Immature natural killer cell (primary cell): ENCODE data around the gene CLK1. TPM values are rescaled to one million over a fixed set of nuclear protein-coding genes. Genes with fewer than 3 reads are reported as not detected.
"Not testable (repeated sequence)": the region's sequence is repeated elsewhere in the genome, so short reads cannot be mapped to it uniquely, and the experiment has no call there.

ENCODE experiments used
- DNase-seq, 3 donors: peaks; one replicate each; pipeline ENCODE4 v3.0.0; 2022; ENCODE audit warnings: mixed read lengths in 1 of 3
- H3K27ac Mint-ChIP-seq, 6 donors: one replicate each; pipeline ENCODE4 v1.8.0; 2020; ENCODE audit warnings: mixed read lengths in 6 of 6, mild to moderate bottlenecking in 5 of 6, inconsistent platforms in 4 of 6, moderate library complexity in 3 of 6
- H3K27me3 Mint-ChIP-seq, 3 donors: one replicate each; pipeline ENCODE4 v1.8.0; 2020 to 2021; ENCODE audit warnings: low read depth in 3 of 3, mild to moderate bottlenecking in 3 of 3, mixed read lengths in 3 of 3, moderate library complexity in 3 of 3, inconsistent platforms in 1 of 3
- H3K36me3 Mint-ChIP-seq, 3 donors: one replicate each; pipeline ENCODE4 v1.8.0; 2020; ENCODE audit warnings: mixed read lengths in 3 of 3, inconsistent platforms in 2 of 3, mild to moderate bottlenecking in 2 of 3
- H3K4me1 Mint-ChIP-seq, 2 donors: one replicate each; pipeline ENCODE4 v1.8.0; 2020; ENCODE audit warnings: inconsistent platforms in 2 of 2, mild to moderate bottlenecking in 2 of 2, mixed read lengths in 2 of 2, moderate library complexity in 1 of 2
- H3K4me3 Mint-ChIP-seq, 5 donors: one replicate each; pipeline ENCODE4 v1.8.0; 2020; ENCODE audit warnings: mild to moderate bottlenecking in 5 of 5, mixed read lengths in 5 of 5, inconsistent platforms in 3 of 5, moderate library complexity in 3 of 5
- H3K9me3 Mint-ChIP-seq, 6 donors: one replicate each; pipeline ENCODE4 v1.8.0; 2020; ENCODE audit warnings: mild to moderate bottlenecking in 6 of 6, mixed read lengths in 6 of 6, inconsistent platforms in 4 of 6, moderate library complexity in 3 of 6
- polyA plus RNA-seq, 3 donors: library from polyadenylated mRNA; unstranded; fragments of 300-500 nt; fragmentation: Illumina TruSeq; gene quantifications; one replicate each; pipeline ENCODE4 v1.2.3, GENCODE V29; 2021

CLK1 gene
- polyA plus RNA-seq, 3 donors from 2014 or later, result 26.2 to 48.7 (median 47.9) TPM

DNA sequence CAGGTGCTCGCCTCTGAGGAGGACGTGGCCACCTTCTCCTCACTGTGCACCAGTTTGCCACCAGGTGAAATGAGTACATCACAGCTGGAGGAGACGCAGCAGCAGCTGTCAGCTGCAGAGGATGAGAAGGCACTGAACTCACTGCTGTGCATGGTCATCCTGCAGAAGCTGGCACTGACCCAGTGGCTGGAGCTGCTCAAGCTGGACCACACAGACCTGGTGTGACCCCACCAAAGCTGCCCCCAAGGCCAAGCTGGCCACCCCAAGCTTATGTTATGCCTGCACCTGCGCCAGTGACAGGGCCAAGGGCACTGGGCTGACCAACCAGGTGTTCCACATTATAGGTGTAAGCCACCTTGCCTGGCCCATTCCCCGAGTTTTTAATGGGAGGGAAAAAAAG, 19.3 kb downstream of the CLK1 start:
- no peak overlapping the region for H3K27ac Mint-ChIP-seq
- peaks cover 0 to under 1% (median 0%) of the 10 kb centered on the region in 3 donors for H3K36me3 Mint-ChIP-seq
- no peak overlapping the region for H3K4me3 Mint-ChIP-seq
- peaks cover 4 to 7% (median 6%) of the 10 kb centered on the region in 3 donors for H3K27me3 Mint-ChIP-seq
- H3K4me1 Mint-ChIP-seq, result no peaks in the 10 kb centered on the region
- no peak for DNase-seq
- H3K9me3 Mint-ChIP-seq, result peaks cover 0 to 1% (median 0%) of the 10 kb centered on the region in 6 donors

DNA sequence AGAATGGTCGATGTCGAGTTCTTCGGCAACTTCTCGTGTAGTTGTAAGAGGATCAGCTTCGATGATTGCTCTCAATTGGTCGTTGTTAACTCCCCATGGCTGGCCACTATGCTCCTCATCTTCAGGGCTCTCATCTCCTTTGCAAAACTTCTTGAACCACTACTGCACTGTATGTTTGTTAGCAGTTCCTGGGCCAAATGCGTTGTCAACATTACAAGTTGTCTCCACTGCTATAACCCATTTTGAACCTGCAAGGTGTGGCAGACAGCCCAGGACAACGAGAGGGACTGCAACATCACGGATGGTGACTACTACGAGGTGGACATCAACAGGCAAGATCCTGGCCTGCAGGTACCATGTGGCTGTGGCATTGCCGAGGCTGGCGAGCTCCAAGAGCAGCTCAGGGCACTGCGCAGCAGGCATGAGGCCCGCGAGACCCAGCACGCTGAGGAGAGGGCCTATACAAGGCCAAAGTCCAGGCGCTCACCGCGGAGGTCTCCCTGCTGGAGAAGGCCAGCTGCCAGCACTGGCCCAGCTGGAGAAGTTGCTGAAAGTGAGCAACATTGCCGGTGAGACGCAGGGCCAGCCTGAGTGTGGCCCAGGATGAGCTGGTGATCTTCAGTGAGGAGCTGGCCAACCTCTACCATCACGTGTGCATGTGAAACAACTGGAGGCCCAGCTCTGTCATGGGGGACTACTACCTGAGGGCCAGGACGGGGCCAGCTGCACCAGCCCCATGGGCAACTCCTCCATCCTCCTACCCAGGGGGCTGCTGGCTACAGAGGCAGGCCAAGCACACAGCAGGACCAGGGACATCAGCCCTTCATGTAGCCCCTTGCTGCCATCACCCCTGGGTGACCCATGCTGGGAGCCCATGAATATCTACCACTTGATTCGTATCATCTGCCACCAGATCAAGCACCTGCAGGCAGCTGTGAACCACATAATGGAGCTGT, 20.2 kb downstream of the CLK1 start:
- Mint-ChIP-seq H3K4me3 (no peak overlapping the region), H3K27ac (peak overlapping the region in 1 of 6 donors; percentile 23), H3K9me3 (peaks cover 0 to 1% (median 0%) of the 10 kb centered on the region in 6 donors), H3K27me3 (peaks cover 3 to 4% (median 3%) of the 10 kb centered on the region in 3 donors), H3K36me3 (no peaks in the 10 kb centered on the region), H3K4me1 (no peaks in the 10 kb centered on the region)
- DNase-seq, result no peak

DNA sequence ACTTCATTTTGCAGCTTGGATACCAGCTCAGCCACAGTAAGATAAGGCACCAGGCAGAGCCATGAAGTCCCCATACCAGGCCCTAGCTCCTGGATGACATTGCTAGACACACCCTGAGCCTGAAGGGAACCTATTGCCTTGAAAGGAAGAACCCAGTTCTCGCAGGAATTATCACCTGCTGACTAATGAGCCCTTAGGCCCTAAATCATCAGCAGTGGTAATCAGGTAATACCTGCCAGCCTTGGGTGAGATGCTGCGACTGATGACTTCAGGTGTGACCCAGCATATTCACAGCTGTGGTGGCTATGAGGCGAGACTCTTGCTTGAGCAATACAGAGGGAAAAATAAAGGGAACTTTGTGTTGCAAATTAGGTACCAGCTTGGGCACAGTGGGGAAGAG, 24.9 kb downstream of the CLK1 start:
- H3K27ac Mint-ChIP-seq, result no peak overlapping the region
- peaks cover 0 to 4% (median 0%) of the 10 kb centered on the region in 3 donors for H3K36me3 Mint-ChIP-seq
- H3K4me1 Mint-ChIP-seq, result no peaks in the 10 kb centered on the region
- peaks cover 0 to 2% (median 2%) of the 10 kb centered on the region in 3 donors for H3K27me3 Mint-ChIP-seq
- H3K4me3 Mint-ChIP-seq, result no peak overlapping the region
- DNase-seq, result no peak
- peaks cover 3 to 13% (median 6%) of the 10 kb centered on the region in 6 donors for H3K9me3 Mint-ChIP-seq

DNA sequence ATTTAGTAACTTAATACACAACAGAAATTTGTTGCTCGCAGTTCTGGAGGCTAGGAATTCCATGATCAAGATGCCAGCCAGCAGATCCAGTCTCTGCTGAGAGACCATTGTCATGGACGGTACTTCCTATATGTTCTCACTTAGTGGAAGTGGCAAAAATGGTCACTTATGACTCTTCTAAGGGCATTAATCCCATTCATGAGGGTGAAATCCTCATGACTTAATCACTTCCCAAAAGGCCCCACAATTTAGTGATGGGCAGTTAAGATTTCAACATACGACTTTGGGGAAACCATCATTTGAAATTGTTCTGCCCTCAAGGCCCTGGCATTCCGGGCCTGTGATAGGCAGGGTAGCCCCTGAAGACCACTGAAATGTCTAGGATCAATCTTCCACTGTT, 29.8 kb downstream of the CLK1 start:
- Mint-ChIP-seq H3K9me3 (peaks cover 3 to 13% (median 6%) of the 10 kb centered on the region in 6 donors), H3K36me3 (peaks cover 0 to 4% (median 0%) of the 10 kb centered on the region in 3 donors), H3K4me3 (no peak overlapping the region), H3K27ac (no peak overlapping the region), H3K4me1 (no peaks in the 10 kb centered on the region), H3K27me3 (peaks cover 1 to 2% (median 2%) of the 10 kb centered on the region in 3 donors)
- DNase-seq, result no peak

DNA sequence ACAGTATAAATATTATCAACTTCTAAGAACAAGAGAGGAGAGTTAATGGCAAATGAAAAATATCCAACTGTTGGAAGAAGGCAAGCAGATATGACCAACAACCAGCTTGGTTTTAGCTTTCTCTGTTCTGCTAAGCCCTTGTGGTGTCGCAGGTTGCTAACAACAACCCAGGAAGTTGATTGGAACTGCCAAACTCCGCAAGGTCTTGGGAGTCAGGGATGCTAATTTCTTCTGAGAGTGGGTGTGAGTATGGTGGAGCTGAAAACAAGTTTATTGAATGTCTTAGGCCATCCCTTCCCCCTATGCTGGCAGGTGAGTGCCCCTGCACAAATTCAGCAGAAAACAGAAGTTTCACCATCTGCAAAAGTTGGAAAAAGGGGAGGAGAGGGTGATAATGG, 35.2 kb downstream of the CLK1 start:
- H3K27me3 Mint-ChIP-seq, result peaks cover 0 to 8% (median 3%) of the 10 kb centered on the region in 3 donors
- DNase-seq, result no peak
- peaks cover 0 to 3% (median 3%) of the 10 kb centered on the region in 3 donors for H3K36me3 Mint-ChIP-seq
- H3K9me3 Mint-ChIP-seq, result no peaks in the 10 kb centered on the region
- H3K4me3 Mint-ChIP-seq, result no peak overlapping the region
- peak overlapping the region in 1 of 6 donors; percentile 23 for H3K27ac Mint-ChIP-seq
- peaks cover 2 to 14% of the 10 kb centered on the region in 2 donors for H3K4me1 Mint-ChIP-seq

DNA sequence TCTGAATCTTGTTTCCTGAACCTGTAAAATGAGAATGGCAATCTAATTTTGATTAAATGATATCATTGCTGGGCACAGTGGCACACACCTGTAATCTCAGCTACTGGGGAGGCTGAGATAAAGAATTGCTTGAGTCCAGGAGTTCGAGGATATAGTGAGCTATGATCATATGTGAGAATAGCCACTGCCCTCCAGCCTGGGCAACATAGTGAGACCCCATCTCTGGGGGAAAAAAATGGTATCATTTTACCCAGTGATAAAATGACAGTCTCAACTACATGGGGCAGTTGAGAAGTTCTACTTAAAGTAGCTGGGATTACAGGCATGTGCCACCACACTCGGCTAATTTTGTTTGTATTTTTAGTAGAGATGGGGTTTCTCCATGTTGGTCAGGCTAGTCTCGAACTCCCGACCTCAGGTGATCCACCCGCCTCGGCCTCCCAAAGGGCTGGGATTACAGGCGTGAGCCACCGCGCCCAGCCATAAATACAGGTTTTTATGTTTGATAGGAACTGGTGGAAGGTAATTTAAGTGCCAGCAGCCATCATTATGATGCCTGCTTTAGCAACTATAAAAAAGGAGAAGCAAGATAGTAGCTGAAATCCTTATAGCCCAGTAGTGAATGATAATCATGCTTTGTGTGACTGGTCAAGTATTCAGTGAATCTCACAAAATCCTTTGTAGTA, 35.7 kb downstream of the CLK1 start:
- no peak overlapping the region for H3K4me3 Mint-ChIP-seq
- H3K36me3 Mint-ChIP-seq, result peaks cover 0 to 3% (median 3%) of the 10 kb centered on the region in 3 donors
- no peak for DNase-seq
- H3K27ac Mint-ChIP-seq, result peak overlapping the region in 1 of 6 donors; percentile 31
- H3K9me3 Mint-ChIP-seq, result no peaks in the 10 kb centered on the region
- H3K27me3 Mint-ChIP-seq, result peaks cover 0 to 8% (median 3%) of the 10 kb centered on the region in 3 donors
- peaks cover 2 to 14% of the 10 kb centered on the region in 2 donors for H3K4me1 Mint-ChIP-seq

DNA sequence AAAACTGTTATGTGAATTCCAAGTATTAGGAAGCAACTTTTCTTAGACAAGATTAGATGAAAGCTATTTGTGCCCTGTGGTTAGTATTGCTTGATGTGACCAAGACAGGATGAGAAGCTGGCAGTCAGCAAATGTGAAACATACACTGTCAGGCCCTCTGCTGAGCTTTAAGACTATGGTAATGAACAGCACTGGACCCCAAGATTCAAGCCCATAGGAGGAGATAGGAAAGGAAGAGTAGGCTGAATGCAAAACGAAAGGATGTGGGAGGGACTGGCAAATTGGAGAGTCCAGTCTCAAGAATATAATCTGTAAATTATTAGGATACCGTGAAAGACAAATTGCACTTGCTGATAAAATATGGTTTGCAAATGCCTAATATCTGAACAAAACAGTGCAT, 36.4 kb downstream of the CLK1 start:
- Mint-ChIP-seq H3K27ac (peak overlapping the region in 4 of 6 donors; percentile 24 to 74 (median 51)), H3K9me3 (no peaks in the 10 kb centered on the region), H3K27me3 (peaks cover 0 to 8% (median 3%) of the 10 kb centered on the region in 3 donors), H3K36me3 (peaks cover 0 to 3% (median 3%) of the 10 kb centered on the region in 3 donors), H3K4me1 (peaks cover 2 to 14% of the 10 kb centered on the region in 2 donors), H3K4me3 (no peak overlapping the region)
- DNase-seq, result no peak

DNA sequence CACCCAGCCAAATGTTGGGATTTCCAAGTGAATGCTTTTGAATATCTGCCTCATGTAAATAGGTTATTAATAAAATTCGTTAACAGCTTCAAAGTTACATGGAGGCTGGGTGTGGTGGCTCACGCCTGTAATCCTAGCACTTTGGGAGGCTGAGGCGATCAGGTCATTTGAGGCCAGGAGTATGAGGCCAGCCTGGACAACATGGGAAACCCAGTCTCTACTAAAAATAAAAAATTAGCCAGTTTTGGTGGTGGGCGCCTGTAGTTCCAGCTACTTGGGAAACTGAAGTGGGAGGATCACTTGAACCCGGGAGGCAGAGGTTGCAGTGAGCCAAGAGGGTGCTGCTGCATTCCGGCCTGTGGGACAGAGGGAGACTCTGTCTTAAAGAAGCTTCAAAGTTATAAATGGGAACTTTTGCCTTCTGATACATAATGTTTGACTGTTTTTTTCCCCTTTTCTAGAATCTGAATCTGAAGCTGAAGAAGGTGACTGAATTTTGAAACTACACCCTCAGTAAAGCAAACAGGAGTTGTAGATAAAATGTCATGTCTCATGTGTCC, 42.7 kb downstream of the CLK1 start:
- no peak for DNase-seq
- H3K36me3 Mint-ChIP-seq, result peaks cover 20 to 40% (median 32%) of the 10 kb centered on the region in 3 donors
- peaks cover 2 to 9% of the 10 kb centered on the region in 2 donors for H3K4me1 Mint-ChIP-seq
- no peaks in the 10 kb centered on the region for H3K9me3 Mint-ChIP-seq
- peak overlapping the region in 3 of 6 donors; percentile 39 to 68 (median 40) for H3K27ac Mint-ChIP-seq
- peaks cover 8 to 14% (median 8%) of the 10 kb centered on the region in 3 donors for H3K27me3 Mint-ChIP-seq
- no peak overlapping the region for H3K4me3 Mint-ChIP-seq

DNA sequence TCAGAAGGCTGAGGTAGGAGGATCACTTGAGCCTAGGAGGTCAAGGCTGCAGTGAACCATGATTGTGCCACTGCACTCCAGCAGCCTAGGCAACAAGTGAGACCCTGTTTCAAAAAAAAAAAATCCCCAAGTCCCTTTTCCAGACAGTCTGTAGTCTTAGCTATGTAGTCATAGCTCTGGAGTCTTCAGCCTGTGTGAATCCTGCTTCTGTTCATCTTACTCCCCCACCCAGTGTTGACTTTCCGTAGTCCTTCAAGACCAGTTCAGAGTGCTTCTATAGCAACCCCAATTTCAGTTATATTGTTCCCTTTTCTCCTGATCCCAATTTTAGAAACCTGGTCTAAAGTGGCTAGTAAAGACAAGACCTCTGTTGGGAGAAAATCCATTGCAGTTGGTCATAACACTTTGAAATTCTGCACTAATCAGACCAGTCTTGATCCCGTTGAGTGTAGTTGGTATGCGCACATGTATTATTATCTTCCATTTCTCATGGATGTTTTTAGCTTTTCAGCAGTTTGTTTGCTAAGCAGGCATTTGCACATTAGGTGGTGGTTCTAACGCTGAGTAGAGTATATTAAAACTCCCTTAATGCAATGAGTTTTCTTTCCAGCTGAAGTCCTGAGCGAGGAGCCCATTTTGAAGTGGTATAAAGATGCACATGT, 43.8 kb downstream of the CLK1 start:
- no peak for DNase-seq
- Mint-ChIP-seq H3K4me3 (no peak overlapping the region), H3K27me3 (peaks cover 7 to 14% (median 8%) of the 10 kb centered on the region in 3 donors), H3K36me3 (peaks cover 20 to 51% (median 42%) of the 10 kb centered on the region in 3 donors), H3K9me3 (no peaks in the 10 kb centered on the region), H3K27ac (peak overlapping the region in 5 of 6 donors; percentile 4 to 35 (median 23)), H3K4me1 (peaks cover 6 to 20% of the 10 kb centered on the region in 2 donors)

DNA sequence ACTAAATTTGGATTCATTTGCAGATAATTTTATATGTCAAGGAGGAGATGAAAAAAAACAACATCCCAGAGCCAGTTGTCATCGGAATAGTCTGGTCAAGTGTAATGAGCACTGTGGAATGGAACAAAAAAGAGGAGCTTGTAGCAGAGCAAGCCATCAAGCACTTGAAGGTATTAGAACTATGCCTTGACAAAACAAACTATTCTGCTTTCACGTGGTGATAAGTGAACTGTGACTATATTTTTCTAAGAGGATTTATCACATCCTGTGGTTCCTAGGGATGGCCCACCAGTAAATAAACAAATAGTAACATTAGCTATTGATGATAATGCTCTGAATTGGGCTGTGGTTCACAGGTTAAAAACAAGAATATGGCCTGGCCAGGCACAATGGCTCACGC, 45.7 kb downstream of the CLK1 start:
- not testable (repeated sequence) for DNase-seq, H3K4me3 Mint-ChIP-seq, H3K9me3 Mint-ChIP-seq
- peak overlapping the region in 5 of 6 donors; percentile 4 to 41 (median 36) for H3K27ac Mint-ChIP-seq
- H3K27me3 Mint-ChIP-seq, result peaks cover 7 to 13% (median 9%) of the 10 kb centered on the region in 3 donors
- H3K36me3 Mint-ChIP-seq, result peaks cover 32 to 71% (median 60%) of the 10 kb centered on the region in 3 donors
- peaks cover 25 to 39% of the 10 kb centered on the region in 2 donors for H3K4me1 Mint-ChIP-seq

DNA sequence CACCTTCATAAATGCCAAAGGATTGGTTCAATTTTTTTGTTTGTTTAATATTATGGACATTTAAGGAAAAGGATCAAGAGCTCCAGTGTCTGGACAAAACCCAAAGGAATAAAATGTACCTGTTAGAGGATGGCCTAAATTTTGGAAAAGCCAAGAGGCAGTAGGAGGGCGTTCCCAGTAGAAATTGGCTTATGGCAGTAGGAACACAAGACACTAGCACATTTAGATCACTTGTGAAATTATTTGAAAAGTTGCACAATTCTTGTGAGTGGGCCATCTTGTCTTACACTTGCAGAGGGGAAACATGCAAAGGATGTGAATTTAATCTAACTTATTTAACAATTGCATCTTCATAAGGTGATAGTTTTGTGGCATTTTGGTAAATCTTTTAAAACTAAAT, 49.5 kb downstream of the CLK1 start:
- Mint-ChIP-seq H3K9me3 (no peaks in the 10 kb centered on the region), H3K4me3 (peak overlapping the region in 2 of 5 donors; percentile 21 to 33), H3K27ac (peak overlapping the region; percentile 52 to 99 (median 82)), H3K27me3 (peaks cover 19 to 32% (median 20%) of the 10 kb centered on the region in 3 donors), H3K4me1 (peaks cover 50 to 69% of the 10 kb centered on the region in 2 donors), H3K36me3 (peaks cover 28 to 58% (median 46%) of the 10 kb centered on the region in 3 donors)
- no peak for DNase-seq

DNA sequence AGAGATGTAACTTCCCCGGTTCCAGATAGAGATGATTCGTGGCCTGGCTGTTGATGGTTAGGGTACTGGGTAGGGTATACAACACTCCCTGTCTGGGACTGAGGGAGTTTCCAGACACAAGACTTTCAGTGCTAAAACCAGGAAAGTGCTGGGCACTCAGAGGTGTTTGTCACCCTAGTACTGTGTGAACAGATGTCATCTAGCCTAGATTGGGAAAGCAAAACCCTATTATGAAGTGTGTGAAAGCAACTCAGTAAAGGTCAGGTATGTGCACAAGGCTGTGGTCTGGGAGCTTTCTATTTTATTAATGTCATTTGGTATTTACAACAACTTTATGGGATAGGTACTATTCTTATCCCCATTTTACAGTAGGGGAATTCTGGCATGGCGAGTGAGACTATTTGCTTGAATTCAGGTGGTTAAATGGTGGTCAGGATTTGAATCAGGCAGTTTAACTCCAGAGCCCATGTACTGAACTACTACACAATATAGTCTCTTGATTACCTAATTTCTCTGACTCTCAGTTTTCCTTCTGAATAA, 50.1 kb downstream of the CLK1 start:
- H3K4me3 Mint-ChIP-seq, result peak overlapping the region; percentile 33 to 70 (median 50)
- H3K9me3 Mint-ChIP-seq, result no peaks in the 10 kb centered on the region
- peaks cover 19 to 34% (median 20%) of the 10 kb centered on the region in 3 donors for H3K27me3 Mint-ChIP-seq
- H3K27ac Mint-ChIP-seq, result peak overlapping the region; percentile 82 to 99 (median 86)
- H3K4me1 Mint-ChIP-seq, result peaks cover 50 to 74% of the 10 kb centered on the region in 2 donors
- peaks cover 25 to 58% (median 44%) of the 10 kb centered on the region in 3 donors for H3K36me3 Mint-ChIP-seq
- DNase-seq, result no peak
